Activated T-cell treated with anti-CD3 and anti-CD28 coated beads for 24 hours (primary cell): ENCODE data around the gene CHST13.
"Not testable (repeated sequence)": the region's sequence is repeated elsewhere in the genome, so short reads cannot be mapped to it uniquely, and the experiment has no call there.

Source experiments
- DNase-seq: peaks from one replicate; pipeline ENCODE4 v3.0.0-alpha.2; 2020; ENCODE audit warnings: low read depth

CHST13 gene

DNA sequence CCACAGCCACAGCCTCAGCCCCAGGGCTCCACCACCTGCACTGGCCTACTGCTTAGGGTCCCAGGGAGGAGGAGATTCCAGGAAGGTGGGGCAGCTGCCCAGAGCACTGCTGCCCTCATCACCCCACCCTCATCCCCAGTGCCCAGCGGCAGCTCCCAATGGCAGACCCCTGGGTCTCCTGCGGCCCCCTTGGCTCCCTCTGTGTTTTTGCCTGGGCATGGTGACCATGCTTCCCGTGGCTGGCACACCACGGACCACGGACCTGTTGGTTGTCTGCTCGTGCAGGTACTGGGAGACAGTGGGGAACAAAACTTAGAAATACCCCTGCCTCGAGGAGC lies 2.7 kb downstream of the CHST13 start:
- DNase-seq: no peak

DNA sequence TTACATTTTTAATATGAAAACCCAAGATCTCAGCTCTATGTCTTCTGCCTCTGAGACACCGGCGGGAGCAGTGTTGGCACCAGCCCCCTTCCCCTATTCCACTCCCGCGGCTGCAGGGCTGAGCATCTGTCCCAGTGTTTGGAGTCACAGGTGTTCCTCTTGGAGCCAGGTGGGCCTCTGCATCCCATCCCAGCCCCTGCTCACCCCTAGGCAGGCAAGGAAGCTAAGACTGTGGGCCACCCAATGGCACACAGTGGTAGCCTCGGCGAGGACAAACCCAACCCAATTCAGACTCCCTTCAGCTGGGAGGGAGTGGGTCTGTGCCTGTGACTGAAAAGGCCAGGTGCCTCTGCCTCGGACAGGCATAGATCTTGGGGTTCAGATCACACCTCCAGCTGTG lies 3.1 kb downstream of the CHST13 start:
- DNase-seq: no peak

DNA sequence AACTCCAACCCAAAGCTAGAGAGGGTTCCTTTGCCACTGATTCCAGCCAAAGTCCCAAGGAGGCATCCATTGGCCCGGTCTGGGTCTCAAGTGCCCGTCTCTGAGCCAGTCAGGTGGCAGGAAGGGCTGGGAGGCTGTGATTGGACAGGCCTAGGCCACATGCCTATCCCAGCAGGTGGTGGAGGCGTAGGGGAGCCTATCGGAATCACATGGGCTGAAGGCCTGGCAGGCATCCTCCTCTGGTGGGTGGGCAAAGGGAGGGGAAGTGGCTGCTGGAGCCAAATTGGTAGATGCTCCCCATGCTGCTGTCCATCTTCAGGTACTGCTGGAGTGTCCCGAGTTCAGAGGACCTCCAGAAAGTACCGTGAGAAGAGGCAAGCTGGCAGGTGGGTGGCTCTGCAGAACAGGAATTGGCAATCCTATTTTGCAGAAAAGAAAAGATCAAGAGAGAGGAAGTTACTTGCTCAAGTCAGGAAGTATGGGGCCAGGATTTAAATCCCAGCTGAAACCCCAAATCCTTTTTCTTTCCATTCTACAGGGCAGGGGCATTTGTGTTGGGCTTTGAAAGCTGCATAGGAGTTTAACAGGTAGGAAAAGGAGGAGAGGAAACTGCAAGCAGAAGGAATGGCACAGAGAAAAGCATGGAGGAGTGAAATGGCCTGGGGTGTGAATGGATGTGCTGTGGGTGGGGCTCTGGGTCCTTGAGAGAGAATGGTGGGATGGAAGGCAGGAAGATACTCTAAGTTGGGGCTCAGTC lies 3.7 kb downstream of the CHST13 start:
- DNase-seq: no peak

- DNase-seq: no peak
These were observed 4.5 kb downstream of the CHST13 start for GRCh38 chr3:126528419-126528799.

DNA sequence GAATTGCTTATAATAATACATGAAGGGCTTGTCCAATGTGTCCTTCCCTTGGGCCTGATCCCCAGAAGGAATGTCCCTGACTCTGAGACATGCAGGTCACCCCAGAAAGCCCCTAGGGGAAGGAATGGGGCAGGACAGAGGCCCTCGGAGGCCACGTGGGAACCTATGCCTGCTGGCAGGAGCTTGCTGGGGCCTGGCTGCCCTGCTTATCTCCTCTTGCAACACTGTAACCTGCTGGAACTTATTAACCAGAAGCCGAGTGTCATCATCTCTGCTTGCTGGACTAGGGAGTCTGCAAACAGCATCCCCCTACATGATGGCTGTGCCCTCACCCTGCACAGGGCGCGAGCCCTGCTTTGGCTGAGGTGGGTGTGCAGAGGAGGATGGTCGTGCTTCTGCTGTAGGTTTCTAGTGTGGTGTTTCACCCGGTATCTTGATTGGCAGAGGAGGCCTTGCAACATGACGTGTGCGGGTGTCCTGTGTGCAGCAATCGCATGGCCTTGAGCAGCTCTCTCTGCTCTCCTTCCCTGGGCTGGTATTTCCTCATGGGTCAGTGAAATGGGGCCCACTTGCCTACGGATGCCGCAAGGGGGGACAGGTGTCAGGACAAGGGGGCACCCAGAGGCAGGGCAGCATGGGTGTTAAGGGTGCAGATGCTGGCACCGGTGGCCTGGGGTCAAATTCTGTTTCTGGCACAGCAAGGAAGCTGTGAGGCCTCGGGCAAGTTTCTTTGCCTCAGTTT lies 5.0 kb downstream of the CHST13 start:
- no peak for DNase-seq

DNA sequence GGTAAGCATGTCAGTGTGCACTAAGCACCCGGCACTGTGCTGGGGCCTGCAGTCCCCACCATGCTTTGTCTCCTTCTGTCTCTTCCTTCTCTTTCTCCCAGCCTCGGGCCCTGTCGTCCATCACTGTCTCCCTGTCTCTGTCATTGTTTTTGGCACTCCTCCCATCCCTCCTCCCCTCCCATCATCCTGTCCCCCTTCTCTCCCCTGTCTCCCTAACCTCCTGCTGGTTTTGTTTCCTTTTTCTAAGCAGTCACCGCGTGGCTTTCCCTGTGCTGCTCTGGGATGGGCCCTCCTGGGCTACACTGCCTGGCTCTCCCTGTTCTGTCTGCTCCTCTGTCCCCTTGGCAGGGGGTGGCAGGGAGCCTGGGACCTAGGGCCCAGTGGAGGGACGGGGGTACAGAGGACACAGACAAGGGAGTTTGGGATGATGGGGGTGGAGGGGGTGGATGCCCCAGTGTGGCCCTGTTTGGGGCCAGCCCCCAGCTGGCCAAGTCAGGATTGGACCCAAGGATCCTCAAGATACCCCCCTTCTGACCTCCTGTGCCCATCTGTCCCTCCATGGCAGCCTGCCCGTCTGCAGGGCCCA lies 5.7 kb downstream of the CHST13 start:
- DNase-seq: no peak

DNA sequence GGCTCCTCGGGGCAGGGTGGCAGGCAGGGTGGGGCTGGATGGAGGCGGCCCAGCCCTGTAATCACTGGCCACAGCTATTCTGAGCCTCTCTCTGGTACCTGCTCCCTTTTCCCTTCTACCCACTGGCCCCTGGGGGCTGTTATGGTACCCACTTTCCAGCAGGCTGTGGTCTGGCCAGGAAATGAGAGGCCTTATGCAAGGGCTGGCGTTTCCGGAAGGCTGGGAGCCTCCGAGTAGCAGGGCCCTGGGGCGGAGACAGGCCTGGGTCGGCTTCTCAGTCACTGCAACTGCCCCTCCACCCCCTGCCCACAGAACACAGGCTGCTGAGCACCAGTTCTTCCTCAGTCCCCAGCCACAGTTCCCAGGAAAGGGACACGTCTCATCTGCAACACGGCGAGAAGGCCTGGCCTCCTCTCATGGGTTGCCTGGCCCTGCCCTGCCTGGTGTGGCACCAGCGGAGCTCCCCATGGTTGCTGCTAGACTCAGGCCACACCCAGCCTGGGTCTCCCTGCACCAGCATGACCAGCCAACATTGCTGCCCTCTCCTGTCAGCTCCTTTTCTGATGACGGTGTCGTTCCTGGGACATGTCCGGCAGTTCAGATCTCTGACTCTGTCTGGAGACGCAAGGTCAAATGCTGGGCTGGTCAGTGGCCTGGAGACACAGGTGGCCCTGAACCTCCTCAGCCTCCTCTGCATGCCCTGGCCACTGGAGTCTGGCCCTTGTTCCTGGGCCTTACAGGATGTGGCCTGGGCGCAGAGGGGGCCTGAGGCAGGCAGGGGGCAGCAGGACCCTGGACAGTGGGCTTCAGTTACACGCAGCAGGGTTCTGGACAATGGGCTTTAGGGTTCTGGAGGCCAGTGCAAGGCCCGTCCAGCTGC lies 6.5 kb downstream of the CHST13 start:
- no peak for DNase-seq

- no peak for DNase-seq
These were observed 7.0 kb downstream of the CHST13 start for GRCh38 chr3:126531051-126531330.

DNA sequence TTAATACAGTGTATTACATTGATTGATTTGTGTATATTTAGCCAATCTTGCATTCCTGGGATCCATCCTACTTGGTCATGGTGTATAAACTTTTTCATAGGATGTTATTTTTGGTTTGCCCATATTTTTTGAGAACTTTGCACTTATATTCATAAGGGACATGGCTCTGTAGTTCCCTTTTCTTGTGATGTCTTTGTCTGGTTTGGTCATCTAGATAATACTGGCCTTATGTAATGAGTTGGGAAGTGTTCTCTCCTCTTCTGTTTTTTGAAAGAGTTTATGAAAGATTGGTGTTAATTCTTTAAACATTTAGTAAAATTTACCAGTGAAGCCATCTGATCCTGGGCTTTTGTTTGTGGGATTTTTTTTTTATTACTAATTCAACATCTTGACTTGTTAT lies 9.6 kb downstream of the CHST13 start:
- DNase-seq: no peak

DNA sequence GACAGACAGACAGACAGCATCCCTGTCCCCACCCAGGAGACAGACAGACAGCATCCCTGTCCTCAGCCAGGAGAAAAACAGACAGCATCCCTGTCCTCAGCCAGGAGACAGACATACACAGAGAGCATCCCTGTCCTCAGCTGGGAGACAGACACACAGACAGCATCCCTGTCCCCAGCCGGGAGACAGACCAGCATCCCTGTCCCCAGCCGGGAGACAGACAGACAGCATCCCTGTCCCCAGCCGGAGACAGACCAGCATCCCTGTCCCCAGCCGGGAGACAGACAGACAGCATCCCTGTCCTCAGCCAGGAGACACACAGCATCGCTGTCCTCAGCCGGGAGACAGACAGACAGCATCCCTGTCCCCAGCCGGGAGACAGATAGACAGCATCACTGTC lies 10.8 kb downstream of the CHST13 start:
- DNase-seq: not testable (repeated sequence)

GRCh38 chr3:126535636-126536035 lies 11.7 kb downstream of the CHST13 start:
- no peak for DNase-seq

- DNase-seq: no peak
These were observed 12.2 kb downstream of the CHST13 start for GRCh38 chr3:126536126-126536525.

DNA sequence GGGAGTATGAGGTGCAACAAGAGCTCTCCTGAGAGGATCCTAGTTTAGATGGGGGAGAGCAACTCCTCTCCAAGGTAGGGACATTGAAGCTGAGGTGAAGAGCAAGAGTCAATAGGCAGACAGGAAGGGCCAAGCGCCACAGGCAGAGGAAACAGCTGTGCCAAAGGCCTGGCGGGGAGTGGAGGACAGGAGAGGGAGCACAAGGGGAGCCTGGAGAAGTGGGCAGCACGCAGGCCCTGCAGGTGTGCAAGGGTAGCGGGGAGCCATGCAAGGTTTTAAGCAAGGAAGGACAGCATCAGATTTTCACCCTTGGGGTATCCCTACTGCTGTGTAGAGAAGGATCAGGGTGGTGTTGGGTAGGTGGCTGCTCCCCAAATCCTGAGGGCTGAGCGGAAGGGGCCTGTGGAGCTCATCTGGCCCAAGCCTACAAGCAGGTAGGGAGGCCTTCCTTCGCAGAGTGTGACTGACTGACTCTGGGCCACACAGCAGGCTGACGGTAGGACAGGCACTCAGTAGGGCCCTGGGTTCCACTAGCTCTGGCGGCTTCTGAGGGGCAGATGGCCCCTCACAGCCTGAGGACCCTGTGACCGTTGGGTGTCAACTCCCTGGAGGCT lies 13.3 kb downstream of the CHST13 start:
- DNase-seq: no peak

GRCh38 chr3:126537730-126538281 lies 13.9 kb downstream of the CHST13 start:
- DNase-seq: no peak

GRCh38 chr3:126538316-126538715 lies 14.4 kb downstream of the CHST13 start:
- no peak for DNase-seq

DNA sequence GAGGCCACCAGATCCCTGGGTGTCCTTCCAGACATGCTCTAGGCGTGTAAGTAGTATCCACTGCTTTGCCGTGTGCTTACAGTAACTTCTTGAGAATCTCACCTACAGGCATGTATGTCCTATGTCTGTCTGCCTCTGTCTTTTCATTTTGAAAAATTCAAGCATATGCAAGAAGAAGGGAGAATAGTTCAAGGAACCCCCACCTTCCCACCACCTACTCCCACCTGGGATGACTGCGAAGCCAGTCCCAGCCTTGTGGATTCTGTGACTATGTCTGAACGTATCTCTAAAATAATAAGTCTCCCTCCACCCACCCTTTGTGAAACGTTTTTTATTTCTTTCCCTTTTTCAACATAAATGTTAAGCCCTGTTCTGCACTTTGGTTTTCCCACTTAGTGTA lies 15.0 kb downstream of the CHST13 start:
- no peak for DNase-seq

- DNase-seq: no peak
These were observed 15.7 kb downstream of the CHST13 start for GRCh38 chr3:126539558-126540250.

DNA sequence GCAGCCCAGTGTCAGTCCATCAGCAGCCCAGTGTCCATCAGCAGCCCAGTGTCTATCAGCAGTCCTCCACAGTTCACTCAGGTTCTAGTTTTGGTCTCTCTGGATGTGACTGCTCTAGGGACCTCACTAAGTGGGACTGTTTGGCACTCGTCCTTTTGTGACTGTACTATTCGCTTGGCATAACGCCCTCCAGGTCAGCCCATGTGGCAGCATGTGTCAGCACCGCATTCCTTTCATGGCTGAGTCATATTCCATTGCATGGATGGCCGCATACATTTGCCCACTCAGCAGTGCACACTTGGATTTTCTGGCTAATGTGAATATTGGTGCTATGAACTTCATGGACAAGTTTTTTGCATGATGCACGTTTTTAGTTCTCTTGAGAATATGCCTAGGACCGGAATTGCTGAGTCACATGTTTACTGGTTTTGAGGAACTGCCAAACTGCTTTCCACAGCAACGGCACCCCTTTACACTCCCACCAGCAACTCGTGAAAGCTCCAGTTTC lies 16.4 kb downstream of the CHST13 start:
- no peak for DNase-seq

DNA sequence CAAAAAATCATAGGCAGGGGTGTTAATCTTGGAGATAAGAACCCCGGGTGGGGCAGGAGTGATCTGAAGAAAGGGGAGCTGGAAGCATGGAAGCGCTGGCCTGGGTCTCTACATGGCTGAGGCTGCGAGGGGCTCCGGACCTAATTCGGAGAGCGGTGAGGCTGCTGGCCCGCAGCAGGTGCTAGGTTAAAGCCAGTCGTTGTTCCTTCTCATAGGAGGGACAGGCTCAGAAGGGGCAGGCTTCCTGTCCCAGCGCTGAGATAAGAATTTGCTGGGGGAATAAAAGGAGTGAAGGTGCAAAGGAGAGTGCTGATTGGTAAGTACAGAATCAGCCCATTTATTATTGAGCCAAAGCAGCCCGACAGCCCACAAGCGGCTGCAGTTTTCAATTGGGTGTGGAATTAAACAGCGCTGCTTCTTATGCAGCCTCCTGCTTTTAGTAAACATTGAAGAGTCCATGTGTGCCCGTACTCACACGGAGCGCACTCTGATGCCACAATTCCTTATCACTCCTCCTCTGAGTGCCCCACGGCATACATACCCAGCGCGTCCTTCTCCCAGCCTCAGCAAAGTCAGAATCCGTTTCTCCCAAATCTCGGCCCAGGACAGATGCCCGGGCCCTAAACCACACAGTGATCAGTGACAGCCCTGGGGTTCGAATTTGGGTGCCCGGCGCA lies 17.1 kb downstream of the CHST13 start:
- DNase-seq: no peak

GRCh38 chr3:126541628-126542339 lies 17.8 kb downstream of the CHST13 start:
- no peak for DNase-seq
